PC-3 (cell line): ENCODE results near the gene DAB1. TPM values are rescaled to one million over a fixed set of nuclear protein-coding genes. Genes with fewer than 3 reads are reported as not detected.

Source experiments
- ATAC-seq: fragments of 200-7000 bp; cut with Tn5 transposase; 2 replicates; pipeline ENCODE4 v1.9.1; 2020; ENCODE audit warnings: mild to moderate bottlenecking, moderate library complexity
- BruUV-seq: library from RNA; stranded (reverse); fragments of 400-500 nt; replicated peaks from 2 replicates; lab custom pipeline; 2021; lab: Mats Ljungman, UMichigan
- CTCF ChIA-PET: fragments of 300-600 bp; sonication (Branson Sonifier 250); formaldehyde crosslinking; loops from one replicate; lab custom pipeline; 2022; ENCODE audit warnings: antibody characterized with exemption; lab: Charles Lee
- POLR2A ChIA-PET: fragments of 300-600 bp; sonication (Branson Sonifier 250); formaldehyde crosslinking; loops from one replicate; lab custom pipeline; 2022; ENCODE audit warnings: antibody characterized with exemption; ENCODE audit not compliant: unreplicated experiment; lab: Charles Lee
- DNase-seq: peaks from one replicate; pipeline ENCODE4 v3.0.0-alpha.2; 2015
- H2AFZ ChIP-seq: fragments of 300-600 bp; sonication (generic); 2 replicates; pipeline ENCODE4 v1.6.0; 2016; ENCODE audit warnings: antibody characterized with exemption, low read length
- H3F3A ChIP-seq: fragments of 300-600 bp; sonication (generic); one replicate; pipeline ENCODE4 v1.6.0; 2017; ENCODE audit warnings: antibody characterized with exemption, low read length, control low read depth, mild to moderate bottlenecking; ENCODE audit not compliant: unreplicated experiment
- H3K27ac ChIP-seq: fragments of 300-600 bp; sonication (generic); 2 replicates; pipeline ENCODE4 v1.5.1; 2016; ENCODE audit warnings: mild to moderate bottlenecking, low read length
- H3K27me3 ChIP-seq: fragments of 300-600 bp; sonication (generic); 2 replicates; pipeline ENCODE4 v1.6.1; 2016; ENCODE audit warnings: low read length, mixed read lengths
- H3K36me3 ChIP-seq: fragments of 300-600 bp; sonication (generic); 2 replicates; pipeline ENCODE4 v1.6.1; 2016; ENCODE audit warnings: low read depth, mixed run types, low read length, mixed read lengths
- H3K4me1 ChIP-seq: fragments of 300-600 bp; sonication (generic); 2 replicates; pipeline ENCODE4 v1.5.1; 2016; ENCODE audit warnings: low read length; ENCODE audit not compliant: insufficient read depth
- H3K4me2 ChIP-seq: fragments of 300-600 bp; sonication (generic); 2 replicates; pipeline ENCODE4 v1.6.0; 2016; ENCODE audit warnings: low read length
- H3K4me3 ChIP-seq: fragments of 300-600 bp; sonication (generic); 2 replicates; pipeline ENCODE4 v1.5.1; 2016; ENCODE audit warnings: mild to moderate bottlenecking, low read length, mixed read lengths
- H3K79me2 ChIP-seq: fragments of 300-600 bp; sonication (generic); 2 replicates; pipeline ENCODE4 v1.6.1; 2017; ENCODE audit warnings: low read length, mixed read lengths
- H3K9ac ChIP-seq: fragments of 300-600 bp; sonication (generic); 2 replicates; pipeline ENCODE4 v1.6.0; 2016; ENCODE audit warnings: mild to moderate bottlenecking, low read length
- H3K9me2 ChIP-seq: fragments of 300-600 bp; sonication (generic); replicated peaks from 2 replicates; pipeline ENCODE4 v1.6.1; 2016; ENCODE audit warnings: mixed run types, low read length, mixed read lengths
- H3K9me3 ChIP-seq: fragments of 300-600 bp; sonication (generic); 2 replicates; pipeline ENCODE4 v1.6.1; 2016; ENCODE audit warnings: low read length, mixed read lengths
- H4K20me1 ChIP-seq: fragments of 300-600 bp; sonication (generic); 2 replicates; pipeline ENCODE4 v1.6.1; 2016; ENCODE audit warnings: low read length, mixed read lengths
- EZH2 ChIP-seq: fragments of 300-600 bp; sonication (generic); IDR thresholded peaks from one replicate; pipeline ENCODE4 v1.6.1; 2017; ENCODE audit warnings: antibody characterized with exemption, mild to moderate bottlenecking, low read length; ENCODE audit not compliant: unreplicated experiment
- EZH2phosphoT487 ChIP-seq: fragments of 300-600 bp; sonication (generic); IDR thresholded peaks from 2 replicates; pipeline ENCODE4 v1.6.1; 2018; ENCODE audit warnings: mild to moderate bottlenecking, antibody characterized with exemption, low read length, borderline replicate concordance
- intact Hi-C: fragments of 100-400 bp; cut with micrococcal nuclease; formaldehyde crosslinking; loops from 2 replicates; pipeline ENCODE4 v1.9.0; 2023
- total RNA-seq: library from RNA; depleted of rRNA; stranded (reverse); fragments of >200 nt; gene quantifications from 2 replicates; pipeline ENCODE4 v1.2.3, GENCODE V29; 2014
- TF ChIP-seq, protein P1 (sequence below): fragments of 300-600 bp; sonication (generic); conservative IDR thresholded peaks from 2 replicates; pipeline ENCODE4 v1.5.1; 2017; ENCODE audit warnings: antibody characterized with exemption, low read depth, mild to moderate bottlenecking, low read length

The DAB1 gene
- total RNA-seq, 1 experiment from 2014 or later, result not detected

DNA sequence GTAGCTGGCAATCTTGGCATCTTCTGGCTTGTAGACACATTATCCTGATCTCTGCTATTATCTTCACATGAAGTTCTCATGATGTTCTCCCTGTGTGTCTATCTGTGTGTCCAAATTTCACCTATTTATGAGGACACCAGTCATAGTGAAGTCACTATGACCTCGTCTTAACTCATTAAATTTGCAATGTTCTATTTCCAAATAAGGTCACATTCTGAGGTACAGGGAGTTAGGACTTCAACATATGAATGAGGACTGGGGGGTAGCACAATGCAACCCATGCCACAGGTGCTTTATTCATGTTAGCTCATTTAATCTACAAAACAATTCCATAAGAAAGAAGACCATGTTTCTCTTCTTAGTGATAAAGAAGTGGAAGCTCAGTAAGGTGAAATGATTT is 251.8 kb downstream of the DAB1 start:
- H3K9me3 ChIP-seq, result no peaks in the 10 kb centered on the region
- H3F3A ChIP-seq, result no peaks in the 10 kb centered on the region
- H3K9me2 ChIP-seq, result no peaks in the 10 kb centered on the region
- H3K79me2 ChIP-seq, result no peaks in the 10 kb centered on the region
- no peak overlapping the region for H3K27ac ChIP-seq
- H3K4me2 ChIP-seq, result no peak overlapping the region
- H3K36me3 ChIP-seq, result no peaks in the 10 kb centered on the region
- no peak overlapping the region for H3K9ac ChIP-seq
- no peaks in the 10 kb centered on the region for H3K27me3 ChIP-seq
- DNase-seq (no peak), ATAC-seq (no peak)
- no peaks in the 10 kb centered on the region for H4K20me1 ChIP-seq
- no peaks in the 10 kb centered on the region for H3K4me1 ChIP-seq
- H3K4me3 ChIP-seq, result no peak overlapping the region
- no TSS peak for BruUV-seq
- TF ChIP-seq EZH2phosphoT487 (no peak), EZH2 (no peak)
- TF ChIP-seq, protein P1, sequence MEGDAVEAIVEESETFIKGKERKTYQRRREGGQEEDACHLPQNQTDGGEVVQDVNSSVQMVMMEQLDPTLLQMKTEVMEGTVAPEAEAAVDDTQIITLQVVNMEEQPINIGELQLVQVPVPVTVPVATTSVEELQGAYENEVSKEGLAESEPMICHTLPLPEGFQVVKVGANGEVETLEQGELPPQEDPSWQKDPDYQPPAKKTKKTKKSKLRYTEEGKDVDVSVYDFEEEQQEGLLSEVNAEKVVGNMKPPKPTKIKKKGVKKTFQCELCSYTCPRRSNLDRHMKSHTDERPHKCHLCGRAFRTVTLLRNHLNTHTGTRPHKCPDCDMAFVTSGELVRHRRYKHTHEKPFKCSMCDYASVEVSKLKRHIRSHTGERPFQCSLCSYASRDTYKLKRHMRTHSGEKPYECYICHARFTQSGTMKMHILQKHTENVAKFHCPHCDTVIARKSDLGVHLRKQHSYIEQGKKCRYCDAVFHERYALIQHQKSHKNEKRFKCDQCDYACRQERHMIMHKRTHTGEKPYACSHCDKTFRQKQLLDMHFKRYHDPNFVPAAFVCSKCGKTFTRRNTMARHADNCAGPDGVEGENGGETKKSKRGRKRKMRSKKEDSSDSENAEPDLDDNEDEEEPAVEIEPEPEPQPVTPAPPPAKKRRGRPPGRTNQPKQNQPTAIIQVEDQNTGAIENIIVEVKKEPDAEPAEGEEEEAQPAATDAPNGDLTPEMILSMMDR, result no peak
- ChIA-PET CTCF (no interaction called here), POLR2A (no interaction called here)
- no peak overlapping the region for H2AFZ ChIP-seq
- intact Hi-C loops, result no loop called here

DNA sequence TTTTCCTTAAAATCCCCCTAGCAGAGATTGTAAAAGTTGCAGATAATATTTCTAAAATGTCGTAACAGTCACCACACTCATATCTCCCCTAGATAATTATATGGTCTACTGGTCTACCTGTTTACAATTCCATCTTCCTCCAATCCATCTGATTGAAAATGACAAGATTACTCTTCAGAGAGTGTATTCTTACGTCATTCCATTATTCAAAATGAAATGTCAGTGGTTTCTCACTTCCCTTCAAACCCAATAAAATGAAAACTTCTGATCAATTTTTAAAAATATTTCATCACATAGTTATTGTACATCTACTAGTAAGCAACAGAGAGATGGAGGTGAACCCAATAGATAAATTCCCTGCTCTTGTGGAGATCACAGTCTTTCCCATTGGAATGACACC is 255.9 kb downstream of the DAB1 start:
- ChIA-PET CTCF (no interaction called here), POLR2A (no interaction called here)
- Histone ChIP-seq H3K9me3 (no peaks in the 10 kb centered on the region), H3K4me1 (no peaks in the 10 kb centered on the region), H2AFZ (no peak overlapping the region), H3K79me2 (no peaks in the 10 kb centered on the region), H3F3A (no peaks in the 10 kb centered on the region), H3K4me2 (no peak overlapping the region), H3K9ac (no peak overlapping the region), H3K4me3 (no peak overlapping the region), H4K20me1 (no peaks in the 10 kb centered on the region), H3K36me3 (no peaks in the 10 kb centered on the region), H3K27me3 (peaks cover 5% of the 10 kb centered on the region; the same call in 1 of the 2 replicates), H3K27ac (no peak overlapping the region), H3K9me2 (no peaks in the 10 kb centered on the region)
- intact Hi-C loops, result no loop called here
- no TSS peak for BruUV-seq
- TF ChIP-seq EZH2phosphoT487 (no peak), EZH2 (no peak)
- TF ChIP-seq, protein P1, result no peak
- DNase-seq (no peak), ATAC-seq (no peak)

DNA sequence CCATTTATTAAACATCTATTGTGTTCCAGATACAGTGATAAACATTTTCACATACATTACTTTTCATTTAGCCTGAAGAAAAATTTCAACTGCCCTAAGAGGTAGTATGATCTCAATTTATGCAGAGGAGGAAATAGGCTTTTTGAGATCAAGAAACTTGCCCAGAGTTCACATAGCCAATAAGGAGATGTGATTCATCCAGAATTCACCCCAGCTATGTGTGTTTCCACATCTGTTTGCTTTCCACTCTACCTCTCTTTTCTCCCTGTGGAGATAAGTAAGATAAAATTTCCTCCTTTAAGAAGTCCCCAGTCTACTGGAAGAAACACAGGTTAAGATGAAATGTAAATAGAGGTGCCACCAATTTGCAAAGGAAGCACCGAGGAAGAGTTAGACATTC is 258.3 kb downstream of the DAB1 start:
- Histone ChIP-seq H3K36me3 (no peaks in the 10 kb centered on the region), H3K4me2 (no peak overlapping the region), H3K4me1 (no peaks in the 10 kb centered on the region), H4K20me1 (no peaks in the 10 kb centered on the region), H3K79me2 (no peaks in the 10 kb centered on the region), H3K27me3 (peaks cover 19% of the 10 kb centered on the region), H3K9me2 (no peaks in the 10 kb centered on the region), H3K27ac (no peak overlapping the region), H2AFZ (no peak overlapping the region), H3F3A (no peaks in the 10 kb centered on the region), H3K9ac (no peak overlapping the region), H3K9me3 (no peaks in the 10 kb centered on the region), H3K4me3 (no peak overlapping the region)
- TF ChIP-seq EZH2phosphoT487 (no peak), EZH2 (no peak)
- TF ChIP-seq, protein P1, result no peak
- no peak for ATAC-seq
- DNase-seq, result no peak
- intact Hi-C loops, result no loop called here
- BruUV-seq, result no TSS peak
- CTCF ChIA-PET, result no interaction called here
- POLR2A ChIA-PET, result no interaction called here
